ENCODE measurements around the gene FCER1G.
"Not testable (repeated sequence)": the region's sequence is repeated elsewhere in the genome, so short reads cannot be mapped to it uniquely, and the experiment has no call there.

The FCER1G gene

DNA sequence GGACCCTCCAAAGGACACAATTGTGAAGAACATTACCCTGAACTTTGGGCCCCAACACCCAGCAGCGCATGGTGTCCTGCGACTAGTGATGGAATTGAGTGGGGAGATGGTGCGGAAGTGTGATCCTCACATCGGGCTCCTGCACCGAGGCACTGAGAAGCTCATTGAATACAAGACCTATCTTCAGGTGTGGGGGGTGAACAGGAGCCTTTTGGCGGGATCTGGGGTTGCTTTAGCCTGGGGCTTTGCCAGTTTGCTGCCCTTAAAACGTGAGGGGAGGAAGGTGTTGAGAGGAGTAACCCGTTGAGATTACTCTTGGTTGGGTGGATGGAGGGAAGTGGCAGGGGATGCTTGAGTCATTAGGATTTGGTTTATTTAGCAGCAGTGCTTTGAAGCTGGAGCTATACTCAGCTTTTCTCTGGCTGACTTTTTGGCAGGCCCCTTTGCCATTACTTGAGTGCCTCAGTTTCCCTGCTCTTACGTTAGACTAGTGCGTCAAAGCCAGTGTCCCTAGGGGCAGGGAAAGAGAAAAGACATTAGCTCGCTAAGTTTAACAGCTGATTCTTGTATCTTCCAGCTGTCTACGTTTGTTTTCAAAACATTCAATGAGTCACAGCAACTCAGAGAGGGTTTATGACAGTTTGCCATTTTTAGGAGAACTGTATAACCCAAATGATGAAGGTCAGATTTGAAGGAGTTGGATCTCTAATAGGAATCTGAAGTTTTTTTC lies 8.5 kb upstream of the FCER1G start:
- DNase-seq (ENCODE audit: low spot score), result no peak

DNA sequence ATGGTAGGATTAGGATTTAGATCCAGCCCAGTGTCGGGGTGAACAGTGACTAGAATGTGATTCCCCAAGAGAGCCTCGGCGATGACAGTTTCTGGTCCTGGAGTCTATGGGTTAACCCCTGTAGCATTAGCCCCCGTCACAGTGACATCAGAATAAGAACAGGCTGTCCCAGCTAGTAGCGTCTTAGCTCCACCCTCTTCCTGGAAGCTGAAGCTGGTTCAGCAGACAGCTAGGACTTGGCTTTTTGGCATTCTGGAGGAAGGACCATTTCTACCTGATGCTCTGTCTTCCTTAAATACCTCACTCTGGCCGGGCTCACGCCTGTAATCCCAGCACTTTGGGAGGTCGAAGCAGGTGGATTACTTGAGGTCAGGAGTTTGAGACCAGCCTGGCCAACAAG lies 7.9 kb upstream of the FCER1G start:
- DNase-seq (ENCODE audit: low spot score), result no peak

DNA sequence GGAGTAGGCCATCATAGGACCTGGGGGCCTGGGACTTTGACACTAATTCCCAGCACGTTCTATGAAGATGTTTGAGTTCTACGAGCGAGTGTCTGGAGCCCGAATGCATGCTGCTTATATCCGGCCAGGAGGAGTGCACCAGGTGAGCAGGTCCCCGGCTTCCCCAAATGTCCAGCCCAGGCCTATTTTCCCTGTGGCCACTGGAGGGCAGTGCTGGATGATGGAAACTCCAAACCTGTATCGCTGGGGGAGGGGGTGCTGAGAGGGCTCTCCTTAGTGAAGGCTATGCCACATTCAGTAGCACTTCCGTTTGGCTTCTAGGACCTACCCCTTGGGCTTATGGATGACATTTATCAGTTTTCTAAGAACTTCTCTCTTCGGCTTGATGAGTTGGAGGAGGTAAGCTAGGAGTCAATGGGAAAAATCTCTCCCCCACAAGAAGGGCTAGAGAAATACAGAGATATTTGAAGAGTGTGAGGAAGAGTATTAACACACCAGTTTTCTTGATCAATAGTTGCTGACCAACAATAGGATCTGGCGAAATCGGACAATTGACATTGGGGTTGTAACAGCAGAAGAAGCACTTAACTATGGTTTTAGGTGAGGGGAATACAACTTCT lies 5.2 kb upstream of the FCER1G start:
- peak; percentile 66 for DNase-seq (ENCODE audit: low spot score)

DNA sequence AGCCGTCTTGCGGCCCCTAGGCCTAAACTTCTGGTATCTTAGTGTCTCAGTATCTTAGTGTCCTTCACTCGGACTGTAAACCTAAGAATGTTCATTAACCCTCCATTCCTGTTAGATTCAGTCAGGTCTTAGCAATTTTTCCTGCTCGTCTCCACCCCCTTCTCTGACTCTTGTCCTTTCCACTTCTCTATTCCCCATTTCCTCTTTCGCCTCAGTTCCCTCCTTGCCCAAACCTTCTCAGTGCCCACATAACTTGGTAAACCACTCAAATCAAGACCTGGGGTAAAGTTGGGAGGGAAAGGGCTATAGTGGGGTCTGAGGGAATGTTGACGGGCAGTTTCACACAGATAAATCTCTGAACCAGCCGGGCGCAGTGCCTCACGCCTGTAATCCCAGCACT lies 726 bp upstream of the FCER1G start:
- no peak for DNase-seq (ENCODE audit: low spot score)

DNA sequence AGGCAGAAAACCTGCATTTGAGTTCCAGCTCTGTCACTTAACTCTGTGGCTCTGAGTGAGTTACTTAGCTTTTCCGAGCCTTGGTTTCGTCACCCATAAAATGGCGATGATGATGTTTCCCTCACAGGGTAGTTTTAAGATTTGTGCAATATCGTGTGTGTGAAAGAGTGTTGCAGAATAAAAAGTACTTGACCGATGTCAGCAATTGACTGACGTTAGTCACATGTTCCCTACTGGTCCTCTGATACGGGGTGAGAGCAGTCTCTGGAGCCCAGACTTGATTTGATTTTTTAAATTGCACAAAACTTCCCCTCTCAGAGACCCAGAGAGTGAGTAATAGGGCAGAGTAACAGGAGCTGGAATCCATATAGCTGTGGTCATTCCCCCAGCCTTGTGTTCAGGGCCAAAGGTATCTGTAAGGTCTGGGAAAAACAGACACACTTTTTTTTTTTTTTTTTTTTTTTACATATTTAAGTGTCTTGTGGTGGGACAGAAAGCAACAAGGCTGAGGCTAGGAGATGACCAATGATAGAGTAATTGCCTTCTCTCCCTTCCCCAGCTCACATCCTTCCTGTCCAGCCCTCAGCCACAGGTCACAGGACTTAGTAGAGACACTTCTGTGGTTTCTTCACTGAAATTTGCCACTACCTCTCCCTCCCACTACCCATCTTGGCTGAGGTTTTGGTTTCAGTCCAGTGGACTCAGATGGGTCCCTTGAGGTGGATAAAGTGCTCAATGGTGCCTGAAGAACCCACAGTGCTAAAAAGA lies 2.0 kb downstream of the FCER1G start:
- peak; percentile 70 for DNase-seq (ENCODE audit: low spot score)

DNA sequence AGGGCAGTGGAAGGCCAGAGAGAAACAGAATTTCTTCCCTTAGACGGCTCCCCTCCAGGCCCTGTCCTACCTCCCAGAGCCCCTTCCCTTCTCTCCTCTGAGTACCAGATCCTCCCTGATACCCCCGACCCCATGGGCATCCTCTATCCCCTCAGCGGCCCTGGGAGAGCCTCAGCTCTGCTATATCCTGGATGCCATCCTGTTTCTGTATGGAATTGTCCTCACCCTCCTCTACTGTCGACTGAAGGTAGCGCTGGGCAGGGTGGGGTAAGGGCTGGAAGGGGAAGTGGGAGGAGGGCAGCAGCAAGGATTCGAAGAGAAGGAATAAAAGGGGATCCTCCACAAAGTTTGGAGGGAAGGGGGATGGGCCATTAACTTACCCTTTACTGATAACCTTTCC lies 2.7 kb downstream of the FCER1G start:
- no peak for DNase-seq (ENCODE audit: low spot score)

DNA sequence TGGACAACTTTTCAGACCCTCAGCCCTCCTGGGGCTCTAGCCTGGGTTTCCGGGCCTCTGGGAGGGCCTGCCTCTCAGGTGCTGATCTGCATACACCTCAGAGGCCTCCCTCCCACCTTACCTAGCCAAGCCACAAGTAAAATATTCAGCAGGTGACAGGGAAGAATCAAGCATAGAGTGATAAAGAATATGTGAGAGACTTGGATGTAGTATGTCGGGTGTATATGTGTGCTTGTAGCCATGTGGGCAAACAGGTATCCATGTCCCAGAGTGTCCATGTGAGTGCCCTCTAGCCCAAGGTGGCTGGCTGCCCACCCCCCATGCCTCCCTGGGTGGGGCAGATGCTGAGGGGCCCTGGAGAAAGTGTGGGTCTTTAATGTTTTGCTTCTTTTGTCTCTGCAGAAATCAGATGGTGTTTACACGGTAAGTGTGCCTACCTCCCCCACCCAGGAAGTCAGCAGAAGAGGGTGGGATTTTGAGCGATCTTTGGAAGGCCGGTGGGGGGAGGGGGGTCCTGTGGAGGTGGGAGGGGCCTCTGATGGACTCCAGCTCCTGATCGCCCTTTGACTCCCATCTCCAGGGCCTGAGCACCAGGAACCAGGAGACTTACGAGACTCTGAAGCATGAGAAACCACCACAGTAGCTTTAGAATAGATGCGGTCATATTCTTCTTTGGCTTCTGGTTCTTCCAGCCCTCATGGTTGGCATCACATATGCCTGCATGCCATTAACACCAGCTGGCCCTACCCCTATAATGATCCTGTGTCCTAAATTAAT lies 3.4 kb downstream of the FCER1G start:
- DNase-seq (ENCODE audit: low spot score), result no peak

DNA sequence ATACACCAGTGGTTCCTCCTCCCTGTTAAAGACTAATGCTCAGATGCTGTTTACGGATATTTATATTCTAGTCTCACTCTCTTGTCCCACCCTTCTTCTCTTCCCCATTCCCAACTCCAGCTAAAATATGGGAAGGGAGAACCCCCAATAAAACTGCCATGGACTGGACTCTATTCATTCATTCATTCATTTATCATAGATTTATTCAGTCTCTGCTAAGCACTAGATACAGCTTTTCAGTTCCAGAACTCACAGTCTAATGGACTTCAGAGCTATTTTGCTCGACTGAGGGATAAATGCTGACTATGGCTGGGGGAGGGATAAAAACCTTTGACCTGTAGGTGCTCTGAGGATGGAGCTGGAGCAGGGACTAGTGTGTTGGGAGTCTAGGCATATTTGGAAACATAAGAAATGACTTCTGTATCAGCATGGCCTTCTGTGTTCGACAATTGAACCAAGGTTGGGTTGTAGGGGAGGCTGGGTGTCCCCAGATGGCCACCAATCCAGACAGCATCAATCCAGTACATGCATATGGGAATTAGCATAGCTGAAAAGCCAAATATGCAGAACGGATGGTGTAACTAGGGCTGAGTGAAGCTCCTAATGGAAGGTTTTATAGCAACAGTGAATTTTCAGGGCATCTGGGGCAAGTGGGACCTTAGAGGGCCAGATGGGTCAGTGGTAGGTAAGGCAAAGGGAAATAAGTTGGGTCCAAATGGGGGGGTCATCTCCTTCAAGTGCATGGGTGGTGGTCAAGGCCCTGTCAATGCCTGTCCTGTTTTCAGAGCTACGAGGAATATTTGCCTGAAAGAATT lies 4.2 kb downstream of the FCER1G start:
- no peak for DNase-seq (ENCODE audit: low spot score)

DNA sequence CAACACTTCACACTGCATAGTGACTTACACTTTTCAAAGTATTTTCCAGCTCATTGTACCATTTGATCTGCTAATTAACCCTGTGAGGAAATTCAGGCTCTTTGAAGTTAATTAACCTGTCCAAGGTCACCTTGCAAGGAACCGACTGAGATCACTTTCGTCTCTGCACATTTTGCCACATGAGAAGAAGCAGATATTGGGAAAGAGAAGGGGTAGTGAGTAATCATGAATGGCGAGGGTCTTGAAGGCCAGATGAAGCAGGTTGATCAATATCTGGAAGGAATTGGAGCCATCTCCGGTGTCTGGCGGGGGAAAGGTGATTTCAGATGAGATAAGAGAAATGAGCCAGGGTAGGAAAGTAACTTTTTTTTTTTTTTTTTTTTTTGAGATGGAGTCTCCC lies 4.9 kb downstream of the FCER1G start:
- no peak for DNase-seq (ENCODE audit: low spot score)

DNA sequence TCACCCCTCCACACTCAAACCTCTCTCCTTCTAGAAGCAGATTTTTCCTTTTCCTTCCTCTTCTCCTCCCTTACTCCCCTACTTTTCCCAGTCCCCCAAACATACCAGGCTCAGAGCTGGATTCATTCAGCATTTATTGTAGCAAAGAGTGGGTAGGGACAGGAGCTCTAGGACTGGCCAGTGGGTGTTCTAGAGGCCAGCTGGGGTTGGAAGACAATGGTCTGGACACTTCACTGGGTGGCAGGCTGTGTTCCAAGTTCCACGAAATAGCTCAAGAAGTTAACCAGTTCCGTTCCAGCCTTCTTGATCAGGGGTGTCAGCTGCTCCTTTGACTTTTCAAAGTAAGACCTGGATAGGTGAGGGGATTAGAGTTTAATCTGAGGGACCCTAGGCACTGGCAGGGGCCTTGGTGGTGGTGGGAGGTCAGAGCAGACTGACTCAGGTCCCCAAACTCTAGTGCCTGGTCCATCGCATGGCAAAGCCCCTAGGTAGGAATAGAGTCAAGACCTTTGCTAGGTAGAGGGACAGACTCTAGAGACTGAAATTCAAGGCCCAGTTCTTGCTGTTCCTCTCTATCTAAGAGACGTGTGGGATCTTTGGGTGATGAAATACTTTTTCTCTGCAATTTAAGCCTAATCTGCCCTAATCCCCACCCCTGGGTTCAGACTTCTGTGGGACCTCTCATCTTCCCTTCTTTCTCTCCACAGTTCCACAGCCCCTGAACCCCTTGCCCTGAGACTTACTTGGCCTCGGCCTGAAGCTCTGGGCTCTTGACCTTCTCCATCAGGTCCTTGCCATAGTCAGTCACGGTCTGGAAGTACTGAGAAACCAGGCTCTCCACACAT lies 7.3 kb downstream of the FCER1G start:
- DNase-seq (ENCODE audit: low spot score), result no peak

DNA sequence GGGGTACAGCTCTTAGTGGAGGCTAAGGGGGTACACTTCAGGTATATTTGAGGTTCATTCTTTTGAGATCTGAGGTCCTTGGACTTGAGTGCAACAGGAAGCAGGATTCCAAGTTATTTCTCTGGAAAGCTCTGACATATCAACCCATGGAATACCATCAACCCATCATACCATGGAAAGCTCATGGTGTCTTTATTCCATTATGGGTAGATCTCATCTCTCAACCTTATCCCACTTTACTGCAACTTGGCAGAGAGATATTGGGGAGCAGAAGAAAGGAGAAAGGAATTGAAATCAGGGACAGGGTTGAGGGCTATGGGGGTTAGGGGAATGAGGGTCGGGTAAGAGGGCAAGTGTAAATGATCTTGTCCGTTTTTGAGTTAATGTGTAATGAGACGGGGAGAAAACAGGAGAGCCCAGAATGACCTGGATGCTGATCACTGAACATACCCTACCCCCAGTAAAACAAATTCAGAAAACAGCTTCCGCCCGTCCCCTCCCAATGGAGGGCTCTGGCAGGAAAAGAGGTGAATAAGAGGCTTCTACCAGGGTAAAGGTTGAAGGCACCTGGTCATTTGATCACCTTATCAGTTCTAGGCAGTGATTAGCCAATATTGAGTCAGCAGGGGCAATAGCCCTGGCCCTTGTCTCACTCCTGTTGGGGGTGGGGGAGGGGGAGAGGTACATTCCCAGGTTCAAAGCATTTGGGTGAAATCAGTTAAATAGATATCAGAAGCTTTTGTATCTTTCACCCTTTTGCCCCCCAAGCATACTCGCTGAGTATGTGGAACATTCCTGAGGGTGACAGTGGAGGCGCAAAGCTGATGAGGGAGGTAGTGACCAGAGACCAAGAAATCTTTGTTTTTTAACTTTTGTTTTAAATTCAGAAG lies 9.0 kb downstream of the FCER1G start:
- DNase-seq (ENCODE audit: low spot score), result no peak

DNA sequence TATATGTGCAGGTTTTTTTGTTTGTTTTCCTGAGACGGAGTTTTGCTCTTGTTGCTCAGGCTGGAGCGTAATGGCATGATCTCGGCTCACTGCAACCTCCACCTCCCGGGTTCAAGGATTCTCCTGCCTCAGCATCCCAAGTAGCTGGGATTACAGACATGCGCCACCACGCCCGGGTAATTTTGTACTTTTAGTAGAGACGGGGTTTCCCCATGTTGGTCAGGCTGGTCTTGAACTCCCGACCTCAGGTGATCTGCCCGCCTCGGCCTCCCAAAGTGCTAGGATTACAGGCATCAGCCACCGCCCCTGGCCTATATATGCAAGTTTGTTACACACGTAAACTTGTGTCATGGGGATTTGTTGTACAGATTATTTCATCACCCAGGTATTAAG lies 9.6 kb downstream of the FCER1G start:
- not testable (repeated sequence) for DNase-seq (ENCODE audit: low spot score)

DNA sequence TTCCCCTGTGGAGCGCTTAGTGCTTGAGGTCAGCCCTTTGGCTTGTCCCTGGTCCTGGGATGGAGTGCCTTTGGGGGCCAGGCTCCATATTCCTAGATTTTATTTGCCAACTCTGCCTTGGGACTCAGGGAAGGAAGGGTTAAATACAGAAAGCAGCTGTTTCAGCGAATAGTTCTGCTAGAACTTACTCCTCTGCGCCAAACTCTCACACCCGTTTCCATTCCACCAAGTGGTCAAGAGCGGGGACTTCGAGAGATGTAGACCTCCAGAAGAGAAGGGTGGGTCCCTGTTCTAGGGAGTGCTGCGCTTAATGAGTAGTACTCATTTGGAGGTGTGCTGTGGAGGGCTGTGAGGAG lies 10.1 kb downstream of the FCER1G start:
- no peak for DNase-seq (ENCODE audit: low spot score)

DNA sequence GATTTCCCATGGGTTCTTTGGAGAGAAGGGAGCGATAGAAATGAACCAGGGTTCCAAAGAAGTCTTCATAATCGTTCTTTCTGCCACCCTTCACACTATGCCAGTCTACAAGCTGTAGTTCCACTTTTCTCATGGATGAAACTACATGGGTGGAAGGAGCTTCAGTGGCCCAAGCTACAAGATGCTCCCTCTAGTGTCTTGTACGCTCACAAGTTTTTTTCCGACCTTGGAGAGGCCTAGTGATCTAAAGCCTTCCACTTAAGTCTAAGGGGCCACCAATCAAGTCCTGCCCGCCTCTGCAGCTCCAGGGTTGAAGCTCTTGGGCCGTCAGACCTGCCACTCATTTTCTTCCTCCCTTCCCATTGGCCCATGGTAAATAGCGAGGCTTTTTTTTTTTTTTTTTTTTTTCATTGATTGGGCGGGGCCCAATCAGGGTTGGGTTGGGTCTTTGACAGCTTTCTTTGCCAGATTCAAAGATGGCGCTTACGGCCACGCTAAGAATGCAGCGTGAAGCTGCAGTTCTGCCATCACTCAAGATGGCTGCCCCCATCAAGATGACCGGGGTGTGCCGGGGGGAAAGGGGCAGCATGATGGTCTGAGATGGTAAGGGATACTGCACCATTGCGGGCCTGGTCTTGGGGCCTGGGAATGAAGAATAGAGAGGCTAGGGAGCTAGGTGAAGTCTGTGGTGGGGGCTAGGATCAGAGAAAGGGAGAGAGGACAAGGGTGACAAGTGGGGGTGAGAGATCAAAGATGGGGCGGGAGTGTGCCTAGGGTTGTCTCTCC lies 10.6 kb downstream of the FCER1G start, which contains the start of gene TOMM40L:
TSS of gene TOMM40L (plus strand) at position 527 of the 786 bp plus-strand sequence. CDS start 430 bp downstream, outside the sequence.
- DNase-seq (ENCODE audit: low spot score), result peak; percentile 99

DNA sequence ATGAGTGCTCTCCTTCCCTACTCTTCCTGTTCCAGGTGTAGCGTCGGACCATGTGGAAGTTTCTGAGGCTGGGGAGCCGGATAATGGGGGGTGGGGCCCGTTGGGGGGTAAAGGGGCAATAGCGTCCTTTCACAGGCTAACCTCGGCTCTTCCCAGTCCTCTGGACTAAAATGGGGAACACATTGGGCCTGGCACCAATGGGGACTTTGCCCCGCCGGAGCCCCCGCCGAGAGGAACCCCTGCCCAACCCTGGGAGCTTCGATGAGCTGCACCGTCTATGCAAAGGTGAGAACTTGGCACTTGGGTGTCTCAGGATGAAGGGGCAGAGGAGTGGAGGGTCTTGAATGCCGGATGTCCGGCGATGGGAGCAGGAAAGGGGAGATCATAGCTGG lies 11.2 kb downstream of the FCER1G start:
- no peak for DNase-seq (ENCODE audit: low spot score)

DNA sequence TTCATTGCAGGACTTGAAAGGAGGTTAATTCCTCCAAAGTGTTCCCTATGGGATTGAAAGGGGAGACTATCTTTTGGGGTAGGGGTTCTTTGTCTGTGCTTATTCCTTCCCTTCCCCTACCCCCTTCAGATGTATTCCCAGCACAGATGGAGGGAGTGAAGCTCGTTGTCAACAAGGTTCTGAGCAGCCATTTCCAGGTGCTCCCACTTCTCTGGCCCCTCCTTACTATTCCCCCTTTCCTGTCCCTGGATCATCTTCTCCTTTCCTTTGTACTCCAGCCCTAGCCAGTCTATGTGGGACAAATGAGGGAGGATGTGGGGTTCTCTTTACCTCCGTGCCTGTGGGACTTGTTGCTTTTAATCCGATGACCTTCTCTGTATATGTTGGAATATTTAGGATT lies 11.7 kb downstream of the FCER1G start:
- DNase-seq (ENCODE audit: low spot score), result no peak

DNA sequence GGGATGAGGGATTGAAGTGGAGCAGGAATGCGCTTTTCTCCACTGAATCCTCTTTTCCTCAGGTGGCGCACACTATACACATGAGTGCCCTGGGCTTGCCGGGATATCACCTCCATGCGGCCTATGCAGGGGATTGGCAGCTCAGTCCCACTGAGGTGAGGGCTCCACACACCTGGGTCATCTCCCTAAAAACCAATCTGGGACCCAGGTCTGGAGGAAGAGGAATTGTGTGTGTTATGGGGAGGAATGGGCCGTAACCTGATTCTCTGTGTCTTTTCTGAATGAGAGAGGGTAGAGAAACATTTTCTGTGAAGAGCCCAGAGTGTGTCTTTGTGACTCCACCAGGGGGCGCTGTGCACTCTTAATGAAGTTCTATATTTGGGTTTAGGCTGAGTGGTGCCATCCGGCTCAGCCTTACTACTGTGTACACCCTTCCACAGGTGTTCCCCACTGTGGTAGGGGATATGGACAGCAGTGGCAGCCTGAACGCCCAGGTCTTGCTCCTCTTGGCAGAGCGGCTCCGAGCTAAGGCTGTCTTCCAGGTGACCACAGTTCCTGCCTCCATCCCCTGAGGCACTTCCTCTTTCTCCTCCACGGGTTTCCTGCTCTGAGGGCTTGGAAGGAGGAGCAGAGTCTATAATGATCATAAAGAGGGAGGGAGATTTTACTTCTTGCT lies 12.2 kb downstream of the FCER1G start:
- peak; percentile 86 for DNase-seq (ENCODE audit: low spot score)

DNA sequence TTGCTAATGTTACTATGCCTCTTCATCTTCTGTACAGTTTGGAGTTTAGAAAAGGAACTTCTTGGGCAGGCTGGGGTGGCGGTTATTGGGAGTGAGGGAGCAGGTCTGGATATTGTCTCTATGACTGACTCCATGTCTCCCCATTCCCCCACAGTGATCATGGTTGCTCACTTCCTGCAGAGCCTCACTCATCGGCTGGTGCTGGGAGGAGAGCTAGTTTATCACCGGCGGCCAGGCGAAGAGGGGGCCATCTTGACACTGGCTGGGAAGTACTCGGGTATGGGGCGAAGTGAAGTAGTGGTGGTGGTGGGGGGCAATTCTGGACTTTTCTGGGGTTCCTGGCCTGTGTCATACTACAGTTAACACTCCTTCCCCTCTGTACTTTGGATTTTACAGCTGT lies 12.9 kb downstream of the FCER1G start:
- no peak for DNase-seq (ENCODE audit: low spot score)
